KG1 (cell line): ENCODE measurements around the gene CPEB4.

Experiments used
- DNase-seq: peaks from one replicate; lab custom pipeline; 2025; lab: John Stamatoyannopoulos, UW

CPEB4 gene

DNA sequence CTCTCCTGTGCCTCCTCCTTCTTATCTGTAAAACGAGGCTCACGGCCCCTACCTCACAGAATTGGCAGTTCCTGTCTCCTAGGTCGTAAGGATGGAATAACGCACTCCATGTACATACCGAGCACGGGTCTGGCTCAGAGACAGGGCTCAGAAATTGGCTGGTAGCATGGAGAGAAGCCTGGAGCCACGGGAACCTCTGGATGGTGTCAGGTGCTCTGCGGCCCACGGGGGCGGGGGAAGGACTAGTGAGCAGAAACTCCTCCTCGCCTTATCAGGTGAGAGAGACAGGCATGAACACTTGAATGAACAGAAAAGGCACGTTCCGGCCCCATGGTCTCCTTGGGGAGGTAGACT lies 85.4 kb downstream of the CPEB4 start:
- no peak for DNase-seq

DNA sequence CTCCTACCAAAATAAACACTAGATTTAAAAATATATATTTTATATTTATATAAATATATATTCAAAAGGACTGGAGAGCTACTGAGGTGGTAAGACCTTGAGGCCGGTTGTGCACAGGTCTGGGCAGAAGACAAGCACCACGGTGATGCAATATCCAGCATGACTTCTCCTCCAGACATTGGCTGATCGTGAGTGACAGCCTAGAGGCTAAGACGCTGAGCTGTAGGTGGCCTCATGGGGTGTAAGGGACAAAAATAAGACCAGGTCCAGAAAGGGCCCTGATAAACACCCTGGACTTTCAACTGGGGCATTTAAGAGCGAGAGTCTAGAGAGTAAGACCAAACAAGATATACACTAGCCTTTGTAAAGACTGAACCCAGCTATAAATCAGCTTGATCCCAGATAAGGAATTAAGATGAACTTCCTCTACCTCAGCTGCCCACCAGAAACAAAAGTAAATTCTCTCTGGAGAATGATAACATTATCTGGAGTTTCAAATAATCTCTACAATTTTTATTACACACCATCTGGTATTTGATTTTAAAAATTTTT lies 86.6 kb downstream of the CPEB4 start:
- no peak for DNase-seq

- no peak for DNase-seq
Observed at GRCh38 chr5:173981185-173981761, 93.1 kb downstream of the CPEB4 start.

GRCh38 chr5:173984218-173984617 lies 96.1 kb downstream of the CPEB4 start:
- DNase-seq, result no peak

DNA sequence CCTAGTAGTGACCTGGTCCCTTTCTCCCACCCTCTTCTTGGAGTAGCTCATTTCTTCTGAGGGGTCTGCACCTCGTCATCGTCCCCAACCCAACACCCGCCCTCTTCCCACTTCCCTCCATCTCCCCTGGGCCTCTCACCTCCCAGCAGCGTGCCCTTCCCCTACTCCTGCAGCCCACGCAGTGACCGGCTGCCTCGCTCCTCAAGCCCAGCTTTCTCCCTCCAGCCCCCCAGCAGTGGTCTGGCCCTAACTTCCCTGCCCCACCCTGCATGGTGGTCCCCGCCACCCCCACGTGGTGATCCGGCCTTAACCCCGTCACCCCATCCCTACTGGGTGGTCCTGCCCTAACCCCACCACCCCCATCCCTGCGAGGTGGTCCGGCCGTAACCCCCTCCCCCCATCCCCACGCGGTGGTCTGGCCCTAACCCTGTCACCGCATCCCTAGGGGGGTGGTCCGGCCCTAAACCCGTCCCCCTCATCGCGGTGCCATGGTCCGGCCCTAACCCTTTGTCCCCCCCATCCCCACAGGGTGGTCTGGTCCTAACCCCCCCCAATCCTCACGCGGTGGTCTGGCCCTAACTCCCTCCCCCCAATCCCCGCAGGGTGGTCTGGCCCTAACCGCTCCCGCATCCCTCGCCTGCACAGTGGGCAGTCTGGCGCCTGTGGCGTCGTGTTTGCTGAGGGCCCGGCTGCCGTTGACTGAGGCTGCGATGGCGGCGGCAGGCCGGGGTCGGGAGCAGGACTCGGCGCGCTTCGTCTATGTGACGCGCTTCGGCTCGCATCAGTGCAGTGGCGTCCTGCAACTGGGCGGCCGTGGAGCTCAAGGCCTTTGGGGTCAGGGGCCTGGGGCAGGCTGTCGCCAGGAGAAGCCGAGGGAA lies 100.6 kb downstream of the CPEB4 start, which contains the start of gene C5orf47:
C5orf47 (plus strand) TSS at position 617 of the 878 bp plus-strand sequence; CDS start at position 711, 94 bp downstream.
- no peak for DNase-seq

- no peak for DNase-seq
Observed at GRCh38 chr5:173989432-173990082, 101.4 kb downstream of the CPEB4 start.

DNA sequence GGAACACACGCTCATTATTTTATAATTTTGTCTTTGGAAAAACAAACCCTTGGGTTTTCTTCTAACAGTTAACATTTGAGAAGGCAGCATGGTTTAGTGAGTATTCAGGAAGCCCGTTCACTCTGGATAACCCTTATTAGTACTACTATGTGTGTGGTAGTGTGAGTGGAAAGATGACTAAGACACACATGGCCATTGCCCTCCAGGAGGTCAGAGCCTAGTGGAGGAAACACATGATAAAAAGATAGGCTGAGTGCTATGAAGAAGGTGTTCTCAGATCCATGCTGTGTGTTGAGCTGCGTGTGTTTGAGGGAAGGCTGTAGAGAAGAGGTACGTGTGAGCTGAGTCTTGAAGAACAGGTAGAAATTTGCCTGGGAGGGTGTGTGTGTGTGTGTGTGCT lies 109.2 kb downstream of the CPEB4 start:
- no peak for DNase-seq

DNA sequence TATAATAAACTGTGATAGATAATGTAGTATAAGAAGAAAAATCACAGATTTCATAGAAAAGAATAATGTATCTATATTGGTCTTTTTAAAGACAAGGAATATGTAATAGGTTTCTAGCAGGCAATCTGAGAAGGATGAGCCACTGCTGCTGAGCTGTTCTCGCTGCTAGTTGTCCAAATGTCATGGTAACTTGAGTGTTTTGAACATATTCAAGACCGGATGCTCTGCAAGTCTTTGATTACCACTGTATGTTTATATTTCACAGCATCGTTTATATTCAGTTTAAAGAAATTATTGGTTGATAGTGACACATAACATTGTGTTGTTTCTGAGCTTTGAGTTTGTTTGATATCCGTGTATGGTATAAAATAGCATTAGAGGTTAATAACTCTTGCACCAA lies 110.4 kb downstream of the CPEB4 start:
- no peak for DNase-seq

DNA sequence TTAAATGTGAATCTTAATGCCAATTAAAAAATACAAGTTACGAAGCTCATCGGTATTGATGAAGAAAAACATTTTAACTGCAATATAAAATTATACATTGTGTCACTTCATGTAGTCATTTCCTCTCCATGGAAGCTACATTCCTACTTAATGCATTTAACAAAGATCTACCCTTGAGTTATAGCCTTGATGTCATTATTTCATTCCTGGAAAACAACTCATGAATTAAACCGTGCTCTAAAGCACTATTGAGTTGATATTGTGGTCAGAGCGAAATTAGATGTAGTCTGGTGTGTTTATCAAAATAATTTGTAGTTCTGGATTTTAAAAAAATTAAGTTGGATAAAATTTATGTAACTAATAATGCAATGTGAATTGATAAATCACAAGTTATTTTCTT lies 111.9 kb downstream of the CPEB4 start:
- DNase-seq, result no peak

DNA sequence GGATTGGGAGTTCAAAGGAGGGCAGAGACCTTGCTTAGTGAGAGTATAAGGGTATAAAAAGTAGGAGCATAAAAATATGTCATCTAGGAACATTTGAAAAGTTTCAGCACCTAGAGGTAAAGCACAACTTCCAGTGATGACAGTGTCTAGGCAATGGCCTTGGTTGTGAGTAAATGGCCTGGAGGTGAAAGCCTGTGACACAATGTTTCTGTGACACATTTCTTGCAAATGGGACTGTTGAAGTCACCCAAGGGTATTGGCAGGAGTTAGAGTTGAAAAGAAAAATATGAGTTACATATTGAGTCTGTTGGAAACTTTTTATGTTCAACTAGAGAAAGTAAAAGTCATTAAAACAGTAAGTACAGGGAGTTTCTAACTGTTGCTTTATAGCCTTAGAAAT lies 115.6 kb downstream of the CPEB4 start:
- DNase-seq, result no peak

- DNase-seq, result no peak
Observed at GRCh38 chr5:174008922-174009321, 120.8 kb downstream of the CPEB4 start.

GRCh38 chr5:174010365-174010764 lies 122.2 kb downstream of the CPEB4 start:
- no peak for DNase-seq

GRCh38 chr5:174011441-174011840 lies 123.3 kb downstream of the CPEB4 start:
- no peak for DNase-seq
